GM23338 (cell line): ENCODE data around the gene B3GALT5. TPM values are rescaled to one million over a fixed set of nuclear protein-coding genes. Genes with fewer than 3 reads are reported as not detected.

Source experiments
- ATAC-seq: fragments of 200-7000 bp; cut with Tn5 transposase; 3 replicates; pipeline ENCODE4 v1.9.1; 2020
- DNase-seq: peaks from one replicate; pipeline ENCODE4 v3.0.0-alpha.2; 2015; ENCODE audit warnings: low spot score
- H2AFZ ChIP-seq: fragments of 200-600 bp; sonication (generic); 2 replicates; pipeline ENCODE4 v1.8.0; 2016; ENCODE audit warnings: antibody characterized with exemption, mild to moderate bottlenecking, moderate library complexity
- H3F3A ChIP-seq: fragments of 200-600 bp; sonication (generic); replicated peaks from 2 replicates; pipeline ENCODE4 v1.8.0; 2017; ENCODE audit warnings: antibody characterized with exemption, mixed run types, low read depth
- H3K27ac ChIP-seq: fragments of 200-600 bp; sonication (generic); 2 replicates; pipeline ENCODE4 v1.6.1; 2016; ENCODE audit warnings: low read depth
- H3K27me3 ChIP-seq: fragments of 200-600 bp; sonication (generic); 2 replicates; pipeline ENCODE4 v1.8.0; 2016; ENCODE audit warnings: mild to moderate bottlenecking, mixed run types, moderate library complexity; ENCODE audit not compliant: insufficient read depth
- H3K36me3 ChIP-seq: fragments of 200-600 bp; sonication (generic); 2 replicates; pipeline ENCODE4 v1.8.0; 2016; ENCODE audit warnings: mild to moderate bottlenecking; ENCODE audit not compliant: insufficient read depth
- H3K4me1 ChIP-seq: fragments of 200-600 bp; sonication (generic); 2 replicates; pipeline ENCODE4 v1.8.0; 2016; ENCODE audit warnings: mild to moderate bottlenecking, moderate library complexity; ENCODE audit not compliant: insufficient read depth
- H3K4me2 ChIP-seq: fragments of 200-600 bp; sonication (generic); 2 replicates; pipeline ENCODE4 v1.7.1; 2017; ENCODE audit warnings: mixed run types
- H3K4me3 ChIP-seq: fragments of 200-600 bp; sonication (generic); 2 replicates; pipeline ENCODE4 v1.6.1; 2016; ENCODE audit warnings: mixed run types
- H3K79me2 ChIP-seq: fragments of 200-600 bp; sonication (generic); replicated peaks from 2 replicates; pipeline ENCODE4 v1.8.0; 2017; ENCODE audit warnings: mild to moderate bottlenecking; ENCODE audit not compliant: insufficient read depth
- H3K9me2 ChIP-seq: fragments of 200-600 bp; sonication (generic); 2 replicates; pipeline ENCODE4 v1.8.0; 2017; ENCODE audit not compliant: insufficient read depth
- H4K20me1 ChIP-seq: fragments of 200-600 bp; sonication (generic); replicated peaks from 2 replicates; pipeline ENCODE4 v1.8.0; 2017; ENCODE audit warnings: mild to moderate bottlenecking; ENCODE audit not compliant: insufficient read depth
- H3K27ac Mint-ChIP-seq: 2 replicates; pipeline ENCODE4 v1.8.0; 2020; ENCODE audit warnings: inconsistent platforms, mild to moderate bottlenecking, moderate library complexity, mixed read lengths
- H3K27me3 Mint-ChIP-seq: 3 replicates; pipeline ENCODE4 v1.8.0; 2022; ENCODE audit warnings: low read depth, mild to moderate bottlenecking, moderate library complexity, mixed read lengths, inconsistent platforms; ENCODE audit not compliant: insufficient read depth, poor library complexity
- H3K36me3 Mint-ChIP-seq: 3 replicates; pipeline ENCODE4 v1.8.0; 2021; ENCODE audit warnings: low read depth, mild to moderate bottlenecking, inconsistent platforms, moderate library complexity, mixed read lengths
- H3K4me1 Mint-ChIP-seq: 3 replicates; pipeline ENCODE4 v1.8.0; 2020; ENCODE audit warnings: mild to moderate bottlenecking, inconsistent platforms, mixed read lengths
- H3K4me3 Mint-ChIP-seq: 3 replicates; pipeline ENCODE4 v1.8.0; 2021; ENCODE audit warnings: moderate library complexity, mild to moderate bottlenecking, inconsistent platforms, mixed read lengths
- H3K9me3 Mint-ChIP-seq: 3 replicates; pipeline ENCODE4 v1.8.0; 2020; ENCODE audit warnings: moderate library complexity, mild to moderate bottlenecking, inconsistent platforms, mixed read lengths
- CREB1 ChIP-seq: fragments of 250-450 bp; sonication (Bioruptor Pico); IDR thresholded peaks from 2 replicates; pipeline ENCODE4 v1.5.0; 2020; ENCODE audit warnings: low read depth, mild to moderate bottlenecking, moderate library complexity
- EZH2 ChIP-seq: fragments of 200-600 bp; sonication (generic); IDR thresholded peaks from one replicate; pipeline ENCODE4 v1.8.0; 2017; ENCODE audit warnings: antibody characterized with exemption, mild to moderate bottlenecking, low read depth; ENCODE audit not compliant: unreplicated experiment
- EZH2phosphoT487 ChIP-seq: fragments of 200-600 bp; sonication (generic); IDR thresholded peaks from one replicate; pipeline ENCODE4 v1.8.1; 2018; ENCODE audit warnings: antibody characterized with exemption; ENCODE audit not compliant: unreplicated experiment
- JUNB ChIP-seq: IDR thresholded peaks from one replicate; pipeline ENCODE4 v1.6.1; 2016; ENCODE audit warnings: antibody characterized with exemption; ENCODE audit not compliant: unreplicated experiment
- NANOG ChIP-seq: IDR thresholded peaks from 2 replicates; pipeline ENCODE4 v1.6.1; 2016; ENCODE audit warnings: antibody characterized with exemption, borderline replicate concordance
- POLR2AphosphoS5 ChIP-seq: IDR thresholded peaks from 2 replicates; pipeline ENCODE4 v1.6.1; 2016; ENCODE audit warnings: antibody characterized with exemption, low read depth
- STAT1 ChIP-seq: IDR thresholded peaks from one replicate; pipeline ENCODE4 v1.6.1; 2016; ENCODE audit warnings: antibody characterized with exemption; ENCODE audit not compliant: unreplicated experiment
- ZNF114 ChIP-seq: fragments of 250-450 bp; sonication (Bioruptor Pico); IDR thresholded peaks from 2 replicates; pipeline ENCODE4 v1.5.0; 2020; ENCODE audit warnings: mild to moderate bottlenecking, moderate library complexity
- ZNF331 ChIP-seq: fragments of 250-450 bp; sonication (Bioruptor Pico); IDR thresholded peaks from 2 replicates; pipeline ENCODE4 v1.5.0; 2020; ENCODE audit warnings: low read depth, mild to moderate bottlenecking, moderate library complexity
- polyA plus RNA-seq: library from polyadenylated mRNA; unstranded; fragments of >200 nt; fragmentation: Nextera tagmentation; extraction: Ambion mirVana; gene quantifications from 2 replicates; pipeline ENCODE4 v1.2.1, GENCODE V29; 2016
- total RNA-seq: library from RNA; depleted of rRNA; stranded (reverse); fragments of >200 nt; shearing (Covaris generic); gene quantifications from 2 replicates; pipeline ENCODE4 v1.2.3, GENCODE V29; 2014
- TF ChIP-seq, protein P1 (sequence below): IDR thresholded peaks from one replicate; pipeline ENCODE4 v1.6.1; 2018; ENCODE audit warnings: antibody characterized with exemption; ENCODE audit not compliant: unreplicated experiment
- TF ChIP-seq, protein P2 (sequence below), 2 experiments: fragments of 200-600 bp in 1 of 2; sonication (generic) in 1 of 2; conservative IDR thresholded peaks; 2 replicates each; pipeline versions ENCODE4 v1.5.1 to v1.6.1; 2016 to 2017; ENCODE audit warnings: antibody characterized with exemption in 2 of 2, low read depth in 2 of 2, mild to moderate bottlenecking in 2 of 2, moderate library complexity in 1 of 2
- TF ChIP-seq, protein P3 (sequence below): IDR thresholded peaks from 2 replicates; pipeline ENCODE4 v1.6.1; 2016; ENCODE audit warnings: antibody characterized with exemption
- TF ChIP-seq, protein P4 (sequence below): fragments of 250-450 bp; sonication (Bioruptor Pico); IDR thresholded peaks from 2 replicates; pipeline ENCODE4 v1.5.0; 2020; ENCODE audit warnings: mild to moderate bottlenecking, moderate library complexity

The B3GALT5 gene
- total and polyA plus RNA-seq, 2 experiments from 2014 or later: 6.2 to 37.5 TPM

DNA sequence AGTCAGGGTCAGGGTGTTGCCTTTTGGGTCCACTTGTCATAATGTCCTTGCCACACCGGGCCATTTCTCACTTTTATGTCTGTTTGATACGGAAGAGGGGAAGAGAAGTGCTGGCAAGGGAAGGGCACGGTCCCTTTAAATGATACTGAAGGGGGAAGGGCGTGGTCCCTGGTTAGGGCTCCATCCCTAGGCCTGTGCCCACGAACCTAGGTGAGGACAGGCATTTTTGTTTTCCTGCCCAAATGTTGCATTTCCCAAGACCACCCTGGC, 25.2 kb downstream of the B3GALT5 start:
- Histone ChIP-seq H2AFZ (no peak overlapping the region), H3K4me3 (no peak overlapping the region), H3K79me2 (peaks cover 100% of the 10 kb centered on the region), H3K27ac (peak overlapping the region; percentile 92), H3K36me3 (no peaks in the 10 kb centered on the region), H3K4me1 (peaks cover 63% of the 10 kb centered on the region), H3K27me3 (no peaks in the 10 kb centered on the region), H3K9me2 (peaks cover 15% of the 10 kb centered on the region; the same call in 1 of the 2 replicates), H4K20me1 (no peaks in the 10 kb centered on the region; the same call in 1 of the 2 replicates), H3F3A (peaks cover 12% of the 10 kb centered on the region; the same call in 1 of the 2 replicates), H3K4me2 (peak overlapping the region; percentile 51)
- peak overlapping the region; percentile 30; the same call in 1 of the 2 replicates for H3K27ac Mint-ChIP-seq
- H3K36me3 Mint-ChIP-seq: peaks cover 36% of the 10 kb centered on the region
- H3K4me1 Mint-ChIP-seq: peaks cover 82% of the 10 kb centered on the region
- H3K9me3 Mint-ChIP-seq: no peaks in the 10 kb centered on the region
- ATAC-seq: no peak
- peaks cover 26% of the 10 kb centered on the region for H3K27me3 Mint-ChIP-seq
- no peak overlapping the region; the same call in 2 of the 3 replicates for H3K4me3 Mint-ChIP-seq
- TF ChIP-seq EZH2phosphoT487 (no peak), JUNB (no peak), ZNF114 (no peak), EZH2 (no peak), STAT1 (no peak), POLR2AphosphoS5 (no peak), CREB1 (CRISPR knock-in tag) (no peak), ZNF331 (CRISPR knock-in tag) (no peak), NANOG (no peak)
- TF ChIP-seq, protein P1, sequence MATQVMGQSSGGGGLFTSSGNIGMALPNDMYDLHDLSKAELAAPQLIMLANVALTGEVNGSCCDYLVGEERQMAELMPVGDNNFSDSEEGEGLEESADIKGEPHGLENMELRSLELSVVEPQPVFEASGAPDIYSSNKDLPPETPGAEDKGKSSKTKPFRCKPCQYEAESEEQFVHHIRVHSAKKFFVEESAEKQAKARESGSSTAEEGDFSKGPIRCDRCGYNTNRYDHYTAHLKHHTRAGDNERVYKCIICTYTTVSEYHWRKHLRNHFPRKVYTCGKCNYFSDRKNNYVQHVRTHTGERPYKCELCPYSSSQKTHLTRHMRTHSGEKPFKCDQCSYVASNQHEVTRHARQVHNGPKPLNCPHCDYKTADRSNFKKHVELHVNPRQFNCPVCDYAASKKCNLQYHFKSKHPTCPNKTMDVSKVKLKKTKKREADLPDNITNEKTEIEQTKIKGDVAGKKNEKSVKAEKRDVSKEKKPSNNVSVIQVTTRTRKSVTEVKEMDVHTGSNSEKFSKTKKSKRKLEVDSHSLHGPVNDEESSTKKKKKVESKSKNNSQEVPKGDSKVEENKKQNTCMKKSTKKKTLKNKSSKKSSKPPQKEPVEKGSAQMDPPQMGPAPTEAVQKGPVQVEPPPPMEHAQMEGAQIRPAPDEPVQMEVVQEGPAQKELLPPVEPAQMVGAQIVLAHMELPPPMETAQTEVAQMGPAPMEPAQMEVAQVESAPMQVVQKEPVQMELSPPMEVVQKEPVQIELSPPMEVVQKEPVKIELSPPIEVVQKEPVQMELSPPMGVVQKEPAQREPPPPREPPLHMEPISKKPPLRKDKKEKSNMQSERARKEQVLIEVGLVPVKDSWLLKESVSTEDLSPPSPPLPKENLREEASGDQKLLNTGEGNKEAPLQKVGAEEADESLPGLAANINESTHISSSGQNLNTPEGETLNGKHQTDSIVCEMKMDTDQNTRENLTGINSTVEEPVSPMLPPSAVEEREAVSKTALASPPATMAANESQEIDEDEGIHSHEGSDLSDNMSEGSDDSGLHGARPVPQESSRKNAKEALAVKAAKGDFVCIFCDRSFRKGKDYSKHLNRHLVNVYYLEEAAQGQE: no peak
- TF ChIP-seq, protein P2, sequence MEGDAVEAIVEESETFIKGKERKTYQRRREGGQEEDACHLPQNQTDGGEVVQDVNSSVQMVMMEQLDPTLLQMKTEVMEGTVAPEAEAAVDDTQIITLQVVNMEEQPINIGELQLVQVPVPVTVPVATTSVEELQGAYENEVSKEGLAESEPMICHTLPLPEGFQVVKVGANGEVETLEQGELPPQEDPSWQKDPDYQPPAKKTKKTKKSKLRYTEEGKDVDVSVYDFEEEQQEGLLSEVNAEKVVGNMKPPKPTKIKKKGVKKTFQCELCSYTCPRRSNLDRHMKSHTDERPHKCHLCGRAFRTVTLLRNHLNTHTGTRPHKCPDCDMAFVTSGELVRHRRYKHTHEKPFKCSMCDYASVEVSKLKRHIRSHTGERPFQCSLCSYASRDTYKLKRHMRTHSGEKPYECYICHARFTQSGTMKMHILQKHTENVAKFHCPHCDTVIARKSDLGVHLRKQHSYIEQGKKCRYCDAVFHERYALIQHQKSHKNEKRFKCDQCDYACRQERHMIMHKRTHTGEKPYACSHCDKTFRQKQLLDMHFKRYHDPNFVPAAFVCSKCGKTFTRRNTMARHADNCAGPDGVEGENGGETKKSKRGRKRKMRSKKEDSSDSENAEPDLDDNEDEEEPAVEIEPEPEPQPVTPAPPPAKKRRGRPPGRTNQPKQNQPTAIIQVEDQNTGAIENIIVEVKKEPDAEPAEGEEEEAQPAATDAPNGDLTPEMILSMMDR (conservative IDR thresholded peaks at IDR 0.05; ENCODE audit: low read depth in 2 of 2): no peak
- TF ChIP-seq, protein P3, sequence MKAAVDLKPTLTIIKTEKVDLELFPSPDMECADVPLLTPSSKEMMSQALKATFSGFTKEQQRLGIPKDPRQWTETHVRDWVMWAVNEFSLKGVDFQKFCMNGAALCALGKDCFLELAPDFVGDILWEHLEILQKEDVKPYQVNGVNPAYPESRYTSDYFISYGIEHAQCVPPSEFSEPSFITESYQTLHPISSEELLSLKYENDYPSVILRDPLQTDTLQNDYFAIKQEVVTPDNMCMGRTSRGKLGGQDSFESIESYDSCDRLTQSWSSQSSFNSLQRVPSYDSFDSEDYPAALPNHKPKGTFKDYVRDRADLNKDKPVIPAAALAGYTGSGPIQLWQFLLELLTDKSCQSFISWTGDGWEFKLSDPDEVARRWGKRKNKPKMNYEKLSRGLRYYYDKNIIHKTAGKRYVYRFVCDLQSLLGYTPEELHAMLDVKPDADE: no peak
- TF ChIP-seq, protein P4, sequence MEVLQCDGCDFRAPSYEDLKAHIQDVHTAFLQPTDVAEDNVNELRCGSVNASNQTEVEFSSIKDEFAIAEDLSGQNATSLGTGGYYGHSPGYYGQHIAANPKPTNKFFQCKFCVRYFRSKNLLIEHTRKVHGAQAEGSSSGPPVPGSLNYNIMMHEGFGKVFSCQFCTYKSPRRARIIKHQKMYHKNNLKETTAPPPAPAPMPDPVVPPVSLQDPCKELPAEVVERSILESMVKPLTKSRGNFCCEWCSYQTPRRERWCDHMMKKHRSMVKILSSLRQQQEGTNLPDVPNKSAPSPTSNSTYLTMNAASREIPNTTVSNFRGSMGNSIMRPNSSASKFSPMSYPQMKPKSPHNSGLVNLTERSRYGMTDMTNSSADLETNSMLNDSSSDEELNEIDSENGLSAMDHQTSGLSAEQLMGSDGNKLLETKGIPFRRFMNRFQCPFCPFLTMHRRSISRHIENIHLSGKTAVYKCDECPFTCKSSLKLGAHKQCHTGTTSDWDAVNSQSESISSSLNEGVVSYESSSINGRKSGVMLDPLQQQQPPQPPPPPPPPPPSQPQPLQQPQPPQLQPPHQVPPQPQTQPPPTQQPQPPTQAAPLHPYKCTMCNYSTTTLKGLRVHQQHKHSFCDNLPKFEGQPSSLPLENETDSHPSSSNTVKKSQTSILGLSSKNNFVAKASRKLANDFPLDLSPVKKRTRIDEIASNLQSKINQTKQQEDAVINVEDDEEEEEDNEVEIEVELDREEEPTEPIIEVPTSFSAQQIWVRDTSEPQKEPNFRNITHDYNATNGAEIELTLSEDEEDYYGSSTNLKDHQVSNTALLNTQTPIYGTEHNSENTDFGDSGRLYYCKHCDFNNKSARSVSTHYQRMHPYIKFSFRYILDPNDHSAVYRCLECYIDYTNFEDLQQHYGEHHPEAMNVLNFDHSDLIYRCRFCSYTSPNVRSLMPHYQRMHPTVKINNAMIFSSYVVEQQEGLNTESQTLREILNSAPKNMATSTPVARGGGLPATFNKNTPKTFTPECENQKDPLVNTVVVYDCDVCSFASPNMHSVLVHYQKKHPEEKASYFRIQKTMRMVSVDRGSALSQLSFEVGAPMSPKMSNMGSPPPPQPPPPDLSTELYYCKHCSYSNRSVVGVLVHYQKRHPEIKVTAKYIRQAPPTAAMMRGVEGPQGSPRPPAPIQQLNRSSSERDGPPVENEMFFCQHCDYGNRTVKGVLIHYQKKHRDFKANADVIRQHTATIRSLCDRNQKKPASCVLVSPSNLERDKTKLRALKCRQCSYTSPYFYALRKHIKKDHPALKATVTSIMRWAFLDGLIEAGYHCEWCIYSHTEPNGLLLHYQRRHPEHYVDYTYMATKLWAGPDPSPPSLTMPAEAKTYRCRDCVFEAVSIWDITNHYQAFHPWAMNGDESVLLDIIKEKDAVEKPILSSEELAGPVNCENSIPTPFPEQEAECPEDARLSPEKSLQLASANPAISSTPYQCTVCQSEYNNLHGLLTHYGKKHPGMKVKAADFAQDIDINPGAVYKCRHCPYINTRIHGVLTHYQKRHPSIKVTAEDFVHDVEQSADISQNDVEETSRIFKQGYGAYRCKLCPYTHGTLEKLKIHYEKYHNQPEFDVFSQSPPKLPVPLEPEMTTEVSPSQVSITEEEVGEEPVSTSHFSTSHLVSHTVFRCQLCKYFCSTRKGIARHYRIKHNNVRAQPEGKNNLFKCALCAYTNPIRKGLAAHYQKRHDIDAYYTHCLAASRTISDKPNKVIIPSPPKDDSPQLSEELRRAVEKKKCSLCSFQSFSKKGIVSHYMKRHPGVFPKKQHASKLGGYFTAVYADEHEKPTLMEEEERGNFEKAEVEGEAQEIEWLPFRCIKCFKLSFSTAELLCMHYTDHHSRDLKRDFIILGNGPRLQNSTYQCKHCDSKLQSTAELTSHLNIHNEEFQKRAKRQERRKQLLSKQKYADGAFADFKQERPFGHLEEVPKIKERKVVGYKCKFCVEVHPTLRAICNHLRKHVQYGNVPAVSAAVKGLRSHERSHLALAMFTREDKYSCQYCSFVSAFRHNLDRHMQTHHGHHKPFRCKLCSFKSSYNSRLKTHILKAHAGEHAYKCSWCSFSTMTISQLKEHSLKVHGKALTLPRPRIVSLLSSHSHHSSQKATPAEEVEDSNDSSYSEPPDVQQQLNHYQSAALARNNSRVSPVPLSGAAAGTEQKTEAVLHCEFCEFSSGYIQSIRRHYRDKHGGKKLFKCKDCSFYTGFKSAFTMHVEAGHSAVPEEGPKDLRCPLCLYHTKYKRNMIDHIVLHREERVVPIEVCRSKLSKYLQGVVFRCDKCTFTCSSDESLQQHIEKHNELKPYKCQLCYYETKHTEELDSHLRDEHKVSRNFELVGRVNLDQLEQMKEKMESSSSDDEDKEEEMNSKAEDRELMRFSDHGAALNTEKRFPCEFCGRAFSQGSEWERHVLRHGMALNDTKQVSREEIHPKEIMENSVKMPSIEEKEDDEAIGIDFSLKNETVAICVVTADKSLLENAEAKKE (CRISPR knock-in tag): no peak
- DNase-seq: no peak
